Bronchial epithelial cell (primary cell): ENCODE data around the gene CYYR1. TPM values are rescaled to one million over a fixed set of nuclear protein-coding genes. Genes with fewer than 3 reads are reported as not detected.

ENCODE experiments used
- DNase-seq: peaks from one replicate; pipeline ENCODE4 v3.0.0-alpha.2; 2010; ENCODE audit warnings: low read depth
- FAIRE-seq: peaks from 2 replicates; lab custom pipeline; 2011; peaks lifted over from hg19 to GRCh38; lab: Jason Lieb, UNC
- H3K27me3 ChIP-seq: 2 replicates; pipeline ENCODE4 v1.5.1; 2011; ENCODE audit warnings: low read length; ENCODE audit not compliant: control insufficient read depth, insufficient read depth
- H3K36me3 ChIP-seq: 2 replicates; pipeline ENCODE4 v1.5.1; 2011; ENCODE audit warnings: low read length; ENCODE audit not compliant: control insufficient read depth, insufficient read depth
- H3K4me3 ChIP-seq: 2 replicates; pipeline ENCODE4 v1.5.1; 2011; ENCODE audit warnings: mild to moderate bottlenecking, low read depth, low read length, control low read depth
- total RNA-seq: library from RNA; depleted of rRNA; stranded (reverse); fragments of >200 nt; gene quantifications from 2 replicates; pipeline ENCODE4 v1.2.1, GENCODE V29; 2014
- TF ChIP-seq, protein P1 (sequence below): IDR thresholded peaks from 2 replicates; pipeline ENCODE4 v1.5.1; 2011; ENCODE audit warnings: mild to moderate bottlenecking, moderate library complexity, low read length, control low read depth, inconsistent platforms; ENCODE audit not compliant: insufficient read depth, severe bottlenecking

CYYR1 gene
- total RNA-seq: 0.38 and 1.1 TPM in 2 replicates

DNA sequence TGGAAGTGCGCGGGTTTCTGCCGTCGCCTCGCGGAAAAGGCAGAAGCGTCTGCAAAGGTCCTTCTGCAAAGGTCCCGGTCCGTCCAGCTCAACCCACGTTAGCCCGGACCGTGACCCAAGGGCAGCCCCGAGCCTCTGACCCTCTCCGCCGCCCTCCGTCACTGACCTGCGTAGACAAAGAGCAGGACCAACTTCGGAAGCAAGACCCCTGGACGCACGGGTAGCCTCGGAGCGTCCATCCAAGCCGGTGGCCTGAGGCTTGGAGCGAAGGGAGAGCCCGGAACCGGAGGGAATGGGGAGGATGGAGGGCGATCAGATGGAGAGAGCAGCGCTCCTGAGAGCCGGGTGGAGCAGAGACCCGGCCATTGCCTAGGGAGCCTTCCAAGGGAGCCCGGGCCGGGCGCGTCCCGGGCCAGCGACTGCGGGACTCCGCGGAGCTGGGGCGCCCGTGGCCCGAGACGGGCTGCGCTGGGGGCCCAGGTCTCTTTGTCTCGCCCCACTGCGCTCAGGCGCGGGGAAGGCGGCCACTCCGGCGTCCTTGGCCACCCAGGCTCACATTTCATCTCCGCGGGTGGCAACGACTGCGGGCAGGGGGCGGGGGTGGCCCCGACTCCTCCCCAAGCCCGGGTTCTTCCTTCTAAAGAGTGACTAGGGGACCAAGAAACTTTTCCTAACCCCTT lies at the start of gene CYYR1:
TSS of gene CYYR1 (minus strand) at position 585 of the 680 bp plus-strand sequence. CDS start at position 239, 346 bp downstream.
- TF ChIP-seq, protein P1, sequence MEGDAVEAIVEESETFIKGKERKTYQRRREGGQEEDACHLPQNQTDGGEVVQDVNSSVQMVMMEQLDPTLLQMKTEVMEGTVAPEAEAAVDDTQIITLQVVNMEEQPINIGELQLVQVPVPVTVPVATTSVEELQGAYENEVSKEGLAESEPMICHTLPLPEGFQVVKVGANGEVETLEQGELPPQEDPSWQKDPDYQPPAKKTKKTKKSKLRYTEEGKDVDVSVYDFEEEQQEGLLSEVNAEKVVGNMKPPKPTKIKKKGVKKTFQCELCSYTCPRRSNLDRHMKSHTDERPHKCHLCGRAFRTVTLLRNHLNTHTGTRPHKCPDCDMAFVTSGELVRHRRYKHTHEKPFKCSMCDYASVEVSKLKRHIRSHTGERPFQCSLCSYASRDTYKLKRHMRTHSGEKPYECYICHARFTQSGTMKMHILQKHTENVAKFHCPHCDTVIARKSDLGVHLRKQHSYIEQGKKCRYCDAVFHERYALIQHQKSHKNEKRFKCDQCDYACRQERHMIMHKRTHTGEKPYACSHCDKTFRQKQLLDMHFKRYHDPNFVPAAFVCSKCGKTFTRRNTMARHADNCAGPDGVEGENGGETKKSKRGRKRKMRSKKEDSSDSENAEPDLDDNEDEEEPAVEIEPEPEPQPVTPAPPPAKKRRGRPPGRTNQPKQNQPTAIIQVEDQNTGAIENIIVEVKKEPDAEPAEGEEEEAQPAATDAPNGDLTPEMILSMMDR: no peak
- Histone ChIP-seq H3K4me3 (peak within 1 kb of the TSS; percentile 48), H3K27me3 (no peaks in the 10 kb centered on the region), H3K36me3 (no peaks in the 10 kb centered on the region)
- no peak for DNase-seq
- FAIRE-seq: no peak

DNA sequence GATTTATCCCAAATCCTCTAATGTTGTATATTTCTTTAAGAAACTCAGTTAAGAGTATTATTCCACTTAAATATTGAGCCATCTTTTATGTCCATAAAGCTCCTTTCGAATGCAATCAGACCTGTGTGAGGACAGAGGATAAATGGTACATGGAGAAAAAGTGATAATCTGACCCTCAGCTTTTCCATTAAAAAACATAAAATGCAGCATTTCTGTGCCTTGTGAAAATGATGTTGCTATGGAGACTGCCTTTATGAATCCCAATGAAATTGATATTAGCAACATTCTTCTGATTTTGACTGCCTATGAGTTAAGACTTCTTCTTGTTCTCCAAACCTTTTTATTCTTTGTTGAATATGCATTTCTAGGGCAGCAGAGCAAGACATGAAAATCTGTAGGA lies 44.1 kb upstream of the CYYR1 start:
- DNase-seq (no peak), FAIRE-seq (no peak)
- no peak overlapping the region for H3K4me3 ChIP-seq
- H3K36me3 ChIP-seq: no peaks in the 10 kb centered on the region
- TF ChIP-seq, protein P1: no peak
- no peaks in the 10 kb centered on the region for H3K27me3 ChIP-seq

DNA sequence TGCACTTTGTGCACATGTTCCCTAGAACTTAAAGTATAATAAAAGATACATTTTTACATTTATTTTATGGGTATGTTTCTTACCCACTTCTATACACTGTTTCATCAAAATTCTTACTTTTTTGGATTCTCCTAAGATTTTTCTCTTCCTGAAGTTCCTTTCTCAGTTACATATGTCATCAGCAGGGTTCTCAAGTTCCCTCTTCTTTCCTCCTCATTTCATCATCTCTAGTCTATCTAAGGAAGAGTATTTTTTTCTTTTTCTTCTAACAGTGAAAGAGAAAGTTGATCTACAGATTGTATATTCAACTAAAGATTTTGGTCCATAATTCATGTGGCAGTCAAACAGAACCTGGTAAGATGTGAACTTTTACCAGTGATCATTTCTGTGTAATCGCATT lies 41.2 kb upstream of the CYYR1 start:
- FAIRE-seq (no peak), DNase-seq (no peak)
- Histone ChIP-seq H3K27me3 (no peaks in the 10 kb centered on the region), H3K4me3 (no peak overlapping the region), H3K36me3 (no peaks in the 10 kb centered on the region)
- TF ChIP-seq, protein P1: no peak

DNA sequence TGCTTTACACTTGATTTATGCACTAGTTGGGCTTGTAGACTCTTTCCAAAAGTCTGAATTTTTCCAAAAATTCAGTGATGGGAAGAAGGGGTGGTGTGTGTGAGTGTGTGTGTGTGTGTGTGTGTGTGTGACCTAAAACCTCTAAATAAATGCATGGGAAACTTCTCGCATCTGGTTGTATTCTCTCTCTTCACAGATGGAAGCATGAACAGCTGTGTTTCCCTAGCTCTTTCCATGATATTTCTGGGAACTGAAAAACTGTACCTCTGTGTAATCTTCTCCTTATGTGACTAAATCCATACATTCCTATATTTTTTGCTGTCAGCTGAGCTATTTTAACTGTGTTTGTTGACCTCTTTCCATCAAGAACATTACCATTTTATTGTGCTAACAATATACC lies 26.2 kb upstream of the CYYR1 start:
- FAIRE-seq: no peak
- no peak for DNase-seq
- Histone ChIP-seq H3K27me3 (no peaks in the 10 kb centered on the region), H3K4me3 (no peak overlapping the region), H3K36me3 (no peaks in the 10 kb centered on the region)
- TF ChIP-seq, protein P1: no peak

- no peak overlapping the region for H3K4me3 ChIP-seq
- DNase-seq (peak; percentile 77), FAIRE-seq (peak; percentile 60)
- no peaks in the 10 kb centered on the region for H3K27me3 ChIP-seq
- TF ChIP-seq, protein P1: no peak
- H3K36me3 ChIP-seq: no peaks in the 10 kb centered on the region
Observed at GRCh38 chr21:26597981-26598380, 24.9 kb upstream of the CYYR1 start.

- Histone ChIP-seq H3K36me3 (no peaks in the 10 kb centered on the region), H3K27me3 (no peaks in the 10 kb centered on the region), H3K4me3 (no peak overlapping the region)
- peak; percentile 56 for DNase-seq
- TF ChIP-seq, protein P1: no peak
- FAIRE-seq: no peak
Observed at GRCh38 chr21:26597031-26597430, 23.9 kb upstream of the CYYR1 start.
